ENCODE data around the gene EID1. TPM values are rescaled to one million over a fixed set of nuclear protein-coding genes. Genes with fewer than 3 reads are reported as not detected.
"Not testable (repeated sequence)": the region's sequence is repeated elsewhere in the genome, so short reads cannot be mapped to it uniquely, and the experiment has no call there.

EID1 gene
- total and polyA plus RNA-seq, 7 donors: 88.7 to 343 (median 291) TPM

- WGBS, 2 donors: 76 to 81% methylated on average over 1 of the region's 1 CpG
- Histone ChIP-seq H3K27ac (no peak overlapping the region), H3K4me3 (no peak overlapping the region), H3K27me3 (no peaks in the 10 kb centered on the region), H3K36me3 (no peaks in the 10 kb centered on the region), H3K9me3 (no peaks in the 10 kb centered on the region), H3K4me1 (no peaks in the 10 kb centered on the region)
- intact Hi-C loops (cut with DNase I): no loop called here
- TF ChIP-seq POLR2A (IDR thresholded peaks at IDR 0.05) (no peak), EP300 (IDR thresholded peaks at IDR 0.05) (no peak), CTCF (IDR thresholded peaks at IDR 0.05) (no peak), POLR2AphosphoS5 (IDR thresholded peaks at IDR 0.05) (no peak)
- DNase-seq: no peak
Observed at GRCh38 chr15:48905847-48906246, 27.9 kb downstream of the EID1 start.

GRCh38 chr15:48909313-48909712, 31.4 kb downstream of the EID1 start:
- H3K9me3 ChIP-seq; H3K4me3 ChIP-seq; H3K27ac ChIP-seq; H3K36me3 ChIP-seq; DNase-seq; H3K4me1 ChIP-seq; H3K27me3 ChIP-seq; intact Hi-C loops (cut with DNase I): not testable (repeated sequence)
- 71 to 72% methylated on average over 2 of the region's 2 CpGs for WGBS, 2 donors

GRCh38 chr15:48910554-48910953, 32.6 kb downstream of the EID1 start:
- H3K27me3 ChIP-seq; H3K4me3 ChIP-seq; H3K9me3 ChIP-seq; H3K4me1 ChIP-seq; intact Hi-C loops (cut with DNase I); H3K36me3 ChIP-seq; DNase-seq; H3K27ac ChIP-seq: not testable (repeated sequence)
- 51 to 84% methylated on average over 2 of the region's 2 CpGs for WGBS, 2 donors

GRCh38 chr15:48913141-48913540, 35.2 kb downstream of the EID1 start:
- no peak for TF ChIP-seq POLR2AphosphoS5 (IDR thresholded peaks at IDR 0.05)
- no peak for TF ChIP-seq POLR2A (IDR thresholded peaks at IDR 0.05)
- no peak for TF ChIP-seq EP300 (IDR thresholded peaks at IDR 0.05)
- TF ChIP-seq CTCF (IDR thresholded peaks at IDR 0.05): no peak
- 92 to 97% methylated on average over 4 of the region's 4 CpGs for WGBS, 2 donors

GRCh38 chr15:48914717-48915116, 36.8 kb downstream of the EID1 start:
- 94% methylated on average over 3 of the region's 3 CpGs for WGBS, 2 donors
- Histone ChIP-seq H3K36me3 (no peaks in the 10 kb centered on the region), H3K9me3 (no peaks in the 10 kb centered on the region), H3K4me3 (no peak overlapping the region), H3K4me1 (peaks cover 0 to 14% (median 0%) of the 10 kb centered on the region in 4 donors), H3K27ac (no peak overlapping the region), H3K27me3 (no peaks in the 10 kb centered on the region)
- no peak for DNase-seq
- intact Hi-C loops (cut with DNase I): no loop called here
- TF ChIP-seq CTCF (IDR thresholded peaks at IDR 0.05) (no peak), EP300 (IDR thresholded peaks at IDR 0.05) (no peak), POLR2A (IDR thresholded peaks at IDR 0.05) (no peak), POLR2AphosphoS5 (IDR thresholded peaks at IDR 0.05) (no peak)

More at GRCh38 chr15:48913141-48913540, 35.2 kb downstream of the EID1 start:
- H3K4me3 ChIP-seq: no peak overlapping the region
- intact Hi-C loops (cut with DNase I): no loop called here
- H3K27ac ChIP-seq: no peak overlapping the region
- no peaks in the 10 kb centered on the region for H3K27me3 ChIP-seq
- H3K9me3 ChIP-seq: no peaks in the 10 kb centered on the region
- no peak for DNase-seq
- H3K4me1 ChIP-seq: peaks cover 0 to 14% (median 0%) of the 10 kb centered on the region in 4 donors
- H3K36me3 ChIP-seq: no peaks in the 10 kb centered on the region

GRCh38 chr15:48915861-48916260, 37.9 kb downstream of the EID1 start:
- no peak overlapping the region for H3K27ac ChIP-seq
- intact Hi-C loops (cut with DNase I): no loop called here
- H3K27me3 ChIP-seq: no peaks in the 10 kb centered on the region
- H3K4me1 ChIP-seq: peaks cover 0 to 14% (median 0%) of the 10 kb centered on the region in 4 donors
- TF ChIP-seq CTCF (IDR thresholded peaks at IDR 0.05): no peak
- TF ChIP-seq EP300 (IDR thresholded peaks at IDR 0.05): no peak
- no peak for TF ChIP-seq POLR2AphosphoS5 (IDR thresholded peaks at IDR 0.05)
- TF ChIP-seq POLR2A (IDR thresholded peaks at IDR 0.05): no peak
- DNase-seq: no peak
- no peaks in the 10 kb centered on the region for H3K36me3 ChIP-seq
- H3K9me3 ChIP-seq: no peaks in the 10 kb centered on the region
- H3K4me3 ChIP-seq: no peak overlapping the region
- WGBS, 2 donors: 60 to 65% methylated on average over 3 of the region's 3 CpGs

All from sigmoid colon (tissue), 7 donors.